ENCODE results near the gene MACROD2.

The MACROD2 gene

GRCh38 chr20:16042731-16043130, 2047.4 kb downstream of the MACROD2 start:
- H3K27ac ChIP-seq, result no peak overlapping the region
- no peak for TF ChIP-seq CTCF (IDR thresholded peaks at IDR 0.05)
- no peak for TF ChIP-seq ZFX (IDR thresholded peaks at IDR 0.05; ENCODE audit: borderline replicate concordance)

- TF ChIP-seq ZFX (IDR thresholded peaks at IDR 0.05; ENCODE audit: borderline replicate concordance) (no peak), CTCF (IDR thresholded peaks at IDR 0.05) (no peak)
- H3K27ac ChIP-seq, result no peak overlapping the region
Measured at GRCh38 chr20:16043931-16044330, 2048.6 kb downstream of the MACROD2 start.

GRCh38 chr20:16048876-16049275, 2053.6 kb downstream of the MACROD2 start:
- no peak overlapping the region for H3K27ac ChIP-seq
- no peak for TF ChIP-seq CTCF (IDR thresholded peaks at IDR 0.05)
- no peak for TF ChIP-seq ZFX (IDR thresholded peaks at IDR 0.05; ENCODE audit: borderline replicate concordance)

GRCh38 chr20:16049529-16050093, 2054.3 kb downstream of the MACROD2 start:
- no peak overlapping the region for H3K27ac ChIP-seq
- TF ChIP-seq CTCF (IDR thresholded peaks at IDR 0.05) (no peak), ZFX (IDR thresholded peaks at IDR 0.05; ENCODE audit: borderline replicate concordance) (no peak)

DNA sequence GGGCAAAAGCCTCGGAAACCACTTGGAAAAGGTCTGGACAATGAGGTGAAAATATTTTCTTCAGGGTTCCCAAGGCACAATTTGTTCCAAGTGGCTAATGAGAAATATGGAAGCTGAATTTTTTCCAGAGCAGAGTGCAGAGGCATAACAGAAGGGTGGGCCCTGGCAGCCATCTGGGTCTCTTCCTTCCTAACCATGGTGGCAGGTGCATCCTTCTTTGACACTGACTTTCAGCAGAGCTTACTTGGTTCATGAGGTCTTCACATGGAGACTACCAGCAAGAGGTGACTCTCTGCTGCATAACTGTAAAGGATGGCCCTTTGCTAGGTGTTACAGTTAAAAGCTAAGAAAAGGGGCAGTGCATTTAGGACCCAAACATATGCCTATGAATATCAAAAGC, 2055.1 kb downstream of the MACROD2 start:
- no peak overlapping the region for H3K27ac ChIP-seq
- TF ChIP-seq ZFX (IDR thresholded peaks at IDR 0.05; ENCODE audit: borderline replicate concordance) (no peak), CTCF (IDR thresholded peaks at IDR 0.05) (no peak)

DNA sequence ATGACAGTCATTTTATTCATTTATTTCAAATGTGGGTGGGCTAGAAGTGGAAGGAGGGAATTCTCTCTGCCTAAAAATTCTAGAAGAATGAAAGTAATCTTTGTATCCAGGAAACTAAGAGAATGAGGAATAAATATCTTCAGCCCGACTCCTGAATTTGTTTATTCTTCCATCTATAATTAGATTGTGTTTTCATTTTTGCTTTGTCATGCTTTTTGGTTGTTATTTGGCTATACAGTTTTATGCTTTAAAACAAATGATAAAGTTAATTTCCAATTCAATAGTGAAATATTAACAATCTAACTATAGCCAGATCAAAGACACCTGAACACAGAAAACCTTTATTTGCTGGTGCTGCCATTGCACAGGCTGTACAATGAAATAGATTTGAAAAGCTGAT, 2056.7 kb downstream of the MACROD2 start:
- TF ChIP-seq CTCF (IDR thresholded peaks at IDR 0.05) (no peak), ZFX (IDR thresholded peaks at IDR 0.05; ENCODE audit: borderline replicate concordance) (no peak)
- H3K27ac ChIP-seq, result no peak overlapping the region

GRCh38 chr20:16052456-16052855, 2057.1 kb downstream of the MACROD2 start:
- no peak overlapping the region for H3K27ac ChIP-seq
- TF ChIP-seq CTCF (IDR thresholded peaks at IDR 0.05) (no peak), ZFX (IDR thresholded peaks at IDR 0.05; ENCODE audit: borderline replicate concordance) (no peak)
